CD4-positive, alpha-beta T cell treated with Interleukin-6 at 100 ng/mL for 8 hours (primary cell): Measurements from ENCODE around the gene DTNB.
"Not testable (repeated sequence)": the region's sequence is repeated elsewhere in the genome, so short reads cannot be mapped to it uniquely, and the experiment has no call there.

ENCODE experiments used
- DNase-seq: peaks from one replicate; pipeline ENCODE4 v3.0.0-alpha.2; 2020; ENCODE audit warnings: mixed read lengths, low spot score

The DTNB gene

GRCh38 chr2:25544445-25544844 lies 128.9 kb downstream of the DTNB start:
- no peak for DNase-seq

DNA sequence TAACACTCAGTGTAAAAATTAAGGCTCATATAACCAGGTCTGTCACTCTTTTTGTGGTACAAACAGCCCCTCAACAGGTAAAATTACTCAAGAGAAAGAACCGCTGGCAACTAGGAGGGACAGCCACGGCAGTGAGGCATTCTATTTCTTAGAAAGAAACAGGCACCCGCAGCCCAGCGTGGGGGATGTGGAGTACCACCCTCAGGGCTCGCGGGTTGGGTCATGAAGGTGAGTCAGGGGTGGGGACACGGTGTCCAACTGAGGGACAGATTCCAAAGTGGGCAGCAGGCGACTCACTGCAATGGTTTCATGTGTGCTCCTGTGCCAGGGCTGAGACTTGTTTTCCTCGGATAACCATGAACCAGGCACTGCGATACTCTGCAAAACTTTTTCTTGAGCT lies 129.4 kb downstream of the DTNB start:
- no peak for DNase-seq

DNA sequence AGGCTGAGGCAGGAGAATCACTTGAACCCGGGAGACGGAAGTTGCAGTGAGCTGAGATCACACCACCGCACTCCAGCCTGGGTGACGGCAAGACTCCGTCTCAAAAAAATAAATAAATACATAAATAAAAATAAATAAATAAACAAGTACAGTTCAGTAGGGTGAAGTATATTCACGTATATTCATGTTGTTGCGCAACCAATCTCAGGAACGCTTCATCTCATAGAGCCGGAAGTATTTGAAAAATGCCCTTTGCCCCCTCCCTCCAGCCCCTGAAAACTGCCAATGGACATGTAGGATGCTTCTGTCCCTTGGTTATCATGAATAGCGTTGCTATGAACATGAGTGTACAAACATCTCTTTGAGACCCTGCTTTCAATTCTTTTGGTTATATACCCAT lies 132.0 kb downstream of the DTNB start:
- no peak for DNase-seq

- no peak for DNase-seq
Observed at GRCh38 chr2:25539136-25539535, 134.2 kb downstream of the DTNB start.

DNA sequence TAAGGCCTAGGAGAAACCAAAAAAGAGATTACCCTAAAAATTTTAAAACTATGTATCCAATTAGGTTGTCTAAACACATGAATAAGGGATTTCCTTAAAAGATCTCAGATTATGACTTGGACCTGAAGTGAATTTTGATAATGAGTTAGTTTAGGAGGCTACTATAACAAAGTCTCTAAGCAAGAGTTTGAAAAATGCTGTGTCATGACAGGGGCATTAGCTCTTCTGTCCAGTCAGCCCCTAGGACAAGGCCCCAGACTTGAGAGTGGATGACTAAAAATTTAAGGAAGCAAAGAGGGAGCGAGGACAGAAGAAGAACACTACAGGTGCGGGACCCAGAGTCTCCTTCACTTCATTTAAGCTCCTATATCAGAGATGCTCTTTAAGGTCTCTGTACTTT lies 135.9 kb downstream of the DTNB start:
- DNase-seq = no peak

GRCh38 chr2:25535411-25536289 lies 137.7 kb downstream of the DTNB start:
- not testable (repeated sequence) for DNase-seq

- not testable (repeated sequence) for DNase-seq
Observed at GRCh38 chr2:25534937-25535336, 138.4 kb downstream of the DTNB start.

GRCh38 chr2:25534455-25534854 lies 138.9 kb downstream of the DTNB start:
- DNase-seq = no peak

DNA sequence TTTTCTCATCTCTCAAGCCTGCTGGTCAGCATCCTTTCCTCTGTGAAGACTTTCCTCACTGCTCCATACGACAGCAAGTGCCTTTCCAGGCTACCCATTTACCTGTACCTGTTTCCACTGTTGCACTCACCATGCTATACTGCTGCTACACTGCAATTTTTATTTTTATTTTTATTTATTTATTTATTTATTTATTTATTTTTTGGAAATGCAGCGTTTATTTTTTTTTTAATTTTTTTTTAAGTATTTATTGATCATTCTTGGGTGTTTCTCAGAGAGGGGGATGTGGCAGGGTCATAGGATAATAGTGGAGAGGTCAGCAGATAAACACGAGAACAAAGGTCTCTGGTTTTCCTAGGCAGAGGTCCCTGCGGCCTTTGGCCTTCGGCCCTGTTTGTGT lies 139.6 kb downstream of the DTNB start:
- DNase-seq = not testable (repeated sequence)

DNA sequence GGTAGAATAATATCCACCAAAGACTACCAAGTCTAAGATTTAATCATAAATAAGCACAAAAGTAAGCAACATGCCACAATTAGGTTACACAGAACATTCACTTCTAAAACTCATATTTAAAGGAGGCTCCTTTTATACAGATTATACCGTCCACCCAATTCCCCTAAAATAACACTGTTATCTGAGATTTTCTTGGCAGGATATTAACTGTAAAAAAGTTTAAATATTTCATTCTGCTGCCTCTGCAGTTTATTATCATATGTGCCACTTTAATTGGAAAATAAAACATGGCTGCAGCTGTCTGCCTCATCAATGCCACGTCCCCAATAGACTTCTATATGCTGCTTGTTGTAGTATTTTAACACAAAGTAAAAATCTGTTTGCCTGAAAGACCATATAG lies 140.9 kb downstream of the DTNB start:
- DNase-seq = no peak

DNA sequence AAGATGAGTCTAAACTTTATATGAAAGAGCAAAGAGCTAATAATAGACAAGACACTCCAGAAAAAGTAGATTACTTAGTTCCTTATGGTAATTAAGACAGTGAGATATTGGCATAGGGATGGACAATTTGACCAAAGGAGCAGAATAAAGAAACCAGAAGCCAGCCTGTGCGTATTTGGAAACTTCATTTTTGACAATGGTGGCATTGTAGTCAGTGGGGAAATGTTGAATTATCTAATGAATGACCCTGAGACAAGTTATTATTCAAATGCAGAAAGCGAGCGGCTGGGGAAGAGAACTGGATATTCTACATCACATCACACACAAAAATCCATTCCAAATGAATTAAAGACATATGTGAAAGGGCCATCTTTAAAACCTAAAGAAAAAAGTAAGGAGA lies 144.3 kb downstream of the DTNB start:
- DNase-seq = no peak

DNA sequence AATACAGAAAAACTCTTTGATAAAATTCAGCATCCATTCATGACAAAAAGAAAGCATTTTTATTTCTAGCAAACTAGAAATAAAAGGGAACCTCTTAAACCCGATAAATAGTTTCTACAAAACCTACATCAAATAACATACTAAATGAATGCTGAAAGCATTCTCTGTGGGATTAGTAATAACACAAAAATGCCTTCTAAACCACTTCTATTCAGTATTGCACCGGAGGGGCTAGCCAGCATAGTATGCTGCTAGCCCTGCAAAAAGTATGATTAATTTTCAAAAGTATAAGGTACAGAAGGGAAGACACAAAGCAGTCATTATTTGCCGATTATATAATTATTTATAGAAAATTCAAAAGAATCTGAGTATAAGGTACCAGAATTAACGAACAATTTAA lies 145.2 kb downstream of the DTNB start:
- no peak for DNase-seq

GRCh38 chr2:25524507-25524906 lies 148.9 kb downstream of the DTNB start:
- no peak for DNase-seq

GRCh38 chr2:25523060-25523459 lies 150.3 kb downstream of the DTNB start:
- no peak for DNase-seq

DNA sequence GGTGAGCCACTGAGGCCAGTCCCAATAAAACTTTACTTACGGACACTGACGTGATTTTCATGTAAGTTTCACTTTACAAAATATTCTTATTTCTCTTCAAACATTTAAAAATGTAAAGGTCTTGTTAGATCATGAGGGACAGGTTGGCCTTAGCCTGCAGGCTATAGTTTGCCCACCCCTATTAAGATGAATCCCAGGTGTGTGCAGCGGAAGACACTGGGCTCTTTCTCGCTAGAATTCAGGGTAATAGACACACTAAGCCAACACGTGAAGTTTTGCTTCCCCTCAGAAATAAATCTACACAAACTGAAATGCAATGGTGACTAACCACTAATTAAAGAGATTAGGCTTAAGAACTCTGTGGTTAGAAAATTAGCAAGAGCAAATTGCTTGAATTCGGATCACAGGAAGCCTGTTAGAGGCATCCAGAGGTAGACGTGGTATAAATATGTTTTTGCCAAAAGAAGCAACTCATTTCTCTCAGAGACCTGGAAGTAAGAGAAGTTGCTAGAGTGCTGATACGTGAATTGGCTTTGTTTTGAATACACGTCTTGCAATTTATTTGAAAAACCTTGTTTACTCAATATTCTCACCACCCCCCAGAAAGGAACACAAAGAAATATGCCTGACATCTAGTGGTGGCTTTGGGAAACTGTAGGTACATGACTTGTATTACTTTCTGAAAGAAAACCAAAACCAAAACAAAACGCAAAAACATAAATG lies 151.6 kb downstream of the DTNB start:
- peak; percentile 74 for DNase-seq

- DNase-seq = no peak
Observed at GRCh38 chr2:25521126-25521525, 152.3 kb downstream of the DTNB start.

GRCh38 chr2:25517701-25518100 lies 155.7 kb downstream of the DTNB start:
- DNase-seq = no peak

DNA sequence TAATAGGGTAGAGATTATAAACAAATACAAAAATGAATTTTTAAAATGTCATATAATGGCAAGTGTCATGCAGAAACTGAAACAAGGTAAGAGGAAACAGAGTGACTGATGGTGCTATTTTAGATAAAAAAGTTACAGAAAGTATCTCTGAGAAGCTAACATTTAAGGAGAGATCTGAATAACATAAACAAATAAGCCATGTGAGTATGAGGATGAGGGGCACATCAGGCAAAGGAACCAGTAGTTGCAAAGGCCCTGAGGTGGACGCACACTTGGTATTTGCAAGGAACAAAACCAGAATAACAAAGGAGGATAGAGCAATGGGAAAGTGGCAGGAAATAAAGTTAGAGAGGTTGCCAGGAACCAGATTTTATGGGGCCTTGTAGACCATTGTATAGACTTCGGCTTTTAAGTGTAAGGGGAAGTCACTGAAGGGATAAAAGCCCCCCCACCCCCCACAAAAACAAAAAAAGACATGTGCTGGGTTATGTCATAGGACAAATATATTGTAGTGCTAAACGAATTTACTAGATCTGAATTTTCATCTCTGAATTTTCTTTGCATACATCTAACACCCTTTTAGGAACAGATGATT lies 159.2 kb downstream of the DTNB start:
- no peak for DNase-seq

DNA sequence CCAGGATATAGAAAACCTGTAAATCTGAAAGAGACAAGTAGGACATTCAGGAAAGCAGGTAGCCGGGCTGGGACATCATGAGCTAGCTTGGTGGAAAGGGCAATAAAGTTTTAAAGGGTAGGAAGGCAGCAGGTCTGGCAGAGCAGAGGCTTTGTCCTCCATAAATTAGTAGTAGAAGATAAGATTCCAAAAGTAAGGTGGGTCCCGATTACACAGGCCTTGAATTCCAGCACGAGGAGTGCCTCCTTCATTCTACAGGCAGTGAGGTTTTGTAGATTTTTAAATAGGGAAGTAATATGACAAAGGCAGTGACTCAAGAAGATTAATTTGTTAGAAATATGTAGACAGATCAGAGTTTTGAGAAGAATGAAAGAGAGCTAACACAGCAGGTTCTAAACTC lies 160.7 kb downstream of the DTNB start:
- no peak for DNase-seq

GRCh38 chr2:25506226-25506625 lies 167.2 kb downstream of the DTNB start:
- no peak for DNase-seq

DNA sequence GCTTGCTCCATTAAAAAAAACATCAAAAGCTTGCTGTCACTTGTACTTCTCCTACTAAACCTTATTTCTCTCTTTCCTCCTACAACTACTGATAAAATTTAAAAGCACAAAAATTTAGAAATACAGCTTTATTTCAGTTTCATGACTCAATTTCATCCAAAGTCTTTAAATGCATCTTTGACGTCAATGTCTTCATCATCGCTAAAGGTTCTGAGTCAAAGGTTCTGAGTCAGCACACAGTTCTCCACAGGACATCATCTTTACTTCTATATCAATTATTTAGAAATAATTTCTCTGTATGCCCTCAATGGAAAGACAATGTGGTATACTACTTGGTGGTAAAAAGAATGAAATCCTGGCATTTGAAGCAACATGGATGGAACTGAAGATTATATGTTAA lies 167.8 kb downstream of the DTNB start:
- no peak for DNase-seq

GRCh38 chr2:25505182-25505581 lies 168.2 kb downstream of the DTNB start:
- no peak for DNase-seq

DNA sequence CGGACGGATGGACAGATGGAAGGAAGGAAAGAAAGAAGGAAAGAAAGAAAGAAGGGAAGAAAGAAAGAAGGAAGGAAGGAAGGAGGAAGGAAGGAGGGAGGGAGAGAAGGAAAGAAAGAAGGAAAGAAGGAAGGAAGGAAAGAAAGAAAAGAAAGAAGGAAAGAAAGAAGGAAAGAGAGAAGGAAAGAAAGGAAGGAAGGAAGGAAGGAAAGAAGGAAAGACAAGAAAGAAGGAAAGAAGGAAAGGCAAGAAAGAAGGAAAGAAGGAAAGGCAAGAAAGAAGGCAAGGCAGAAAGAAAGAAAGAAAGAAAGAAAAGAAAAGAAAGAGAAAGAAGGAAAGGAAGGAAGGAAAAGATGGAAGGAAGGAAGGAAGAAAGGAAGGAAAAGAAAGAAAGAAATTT lies 169.1 kb downstream of the DTNB start:
- no peak for DNase-seq
